A673 (cell line): ENCODE results near the gene PEDS1. TPM values are rescaled to one million over a fixed set of nuclear protein-coding genes. Genes with fewer than 3 reads are reported as not detected.
"Not testable (repeated sequence)": the region's sequence is repeated elsewhere in the genome, so short reads cannot be mapped to it uniquely, and the experiment has no call there.

Experiments used
- Bru-seq: library from RNA; stranded (reverse); fragments of 400-500 nt; gene quantifications from one replicate; lab custom pipeline; 2021; lab: Mats Ljungman, UMichigan
- BruChase-seq, 2 experiments: library from RNA; stranded (reverse); fragments of 400-500 nt; gene quantifications; one replicate each; lab custom pipeline; 2021; lab: Mats Ljungman, UMichigan
- BruUV-seq: library from RNA; stranded (reverse); fragments of 400-500 nt; replicated peaks from 2 replicates; lab custom pipeline; 2021; lab: Mats Ljungman, UMichigan
- CTCF ChIA-PET: fragments of 300-600 bp; sonication (Branson Sonifier 250); formaldehyde crosslinking; loops from one replicate; lab custom pipeline; 2022; ENCODE audit warnings: antibody characterized with exemption; lab: Charles Lee
- POLR2A ChIA-PET: fragments of 300-600 bp; sonication (Branson Sonifier 250); formaldehyde crosslinking; loops from one replicate; lab custom pipeline; 2022; ENCODE audit warnings: antibody characterized with exemption; ENCODE audit not compliant: low non-redundant PET; lab: Charles Lee
- DNase-seq: peaks from one replicate; pipeline ENCODE4 v3.0.0-alpha.2; 2015; ENCODE audit warnings: low spot score
- H3K27ac ChIP-seq: fragments of 200-600 bp; sonication (generic); 2 replicates; pipeline ENCODE4 v1.5.1; 2016; ENCODE audit warnings: mixed run types, low read depth, mild to moderate bottlenecking, mixed read lengths, antibody characterized with exemption, low read length; ENCODE audit not compliant: poor library complexity, severe bottlenecking
- H3K27me3 ChIP-seq: fragments of 200-600 bp; sonication (generic); replicated peaks from 2 replicates; pipeline ENCODE4 v1.6.1; 2017; ENCODE audit warnings: mixed run types, low read depth, mild to moderate bottlenecking, mixed read lengths, antibody characterized with exemption, low read length; ENCODE audit not compliant: insufficient read depth, poor library complexity
- H3K36me3 ChIP-seq: fragments of 200-600 bp; sonication (generic); 2 replicates; pipeline ENCODE4 v1.6.1; 2016; ENCODE audit warnings: mixed run types, mild to moderate bottlenecking, mixed read lengths, antibody characterized with exemption, low read length; ENCODE audit not compliant: insufficient read depth, poor library complexity, severe bottlenecking
- H3K4me1 ChIP-seq: fragments of 200-600 bp; sonication (generic); 2 replicates; pipeline ENCODE4 v1.6.1; 2017; ENCODE audit warnings: mixed run types, mild to moderate bottlenecking, mixed read lengths, antibody characterized with exemption, low read length; ENCODE audit not compliant: insufficient read depth, poor library complexity, severe bottlenecking
- H3K4me3 ChIP-seq: fragments of 200-600 bp; sonication (generic); 2 replicates; pipeline ENCODE4 v1.5.1; 2016; ENCODE audit warnings: low read depth, mixed run types, mild to moderate bottlenecking, mixed read lengths, low read length; ENCODE audit not compliant: poor library complexity, severe bottlenecking
- H3K9me3 ChIP-seq: fragments of 200-600 bp; sonication (generic); 2 replicates; pipeline ENCODE4 v1.6.1; 2016; ENCODE audit warnings: mixed run types, low read depth, mild to moderate bottlenecking, mixed read lengths, antibody characterized with exemption, low read length; ENCODE audit not compliant: poor library complexity, severe bottlenecking
- CTCF ChIP-seq: fragments of 300-800, 200-600 bp; sonication (generic); conservative IDR thresholded peaks from 2 replicates; pipeline ENCODE4 v1.5.1; 2017; ENCODE audit warnings: low read depth, mild to moderate bottlenecking, antibody characterized with exemption, low read length, moderate library complexity, mixed read lengths
- EZH2 ChIP-seq: fragments of 200-600 bp; sonication (generic); IDR thresholded peaks from 2 replicates; pipeline ENCODE4 v1.6.1; 2017; ENCODE audit warnings: borderline replicate concordance, low read depth, mild to moderate bottlenecking, mixed read lengths, antibody characterized with exemption, low read length; ENCODE audit not compliant: poor library complexity, severe bottlenecking
- intact Hi-C: fragments of 100-400 bp; cut with micrococcal nuclease; formaldehyde crosslinking; loops from one replicate; pipeline ENCODE4 v1.10.0; 2022; ENCODE audit not compliant: unreplicated experiment
- long read RNA-seq: library from polyadenylated mRNA; stranded (forward); transcript quantifications from one replicate; pipeline ENCODE4 v2.0.0, GENCODE V29; 2022
- total RNA-seq: library from RNA; stranded (reverse); gene quantifications from 2 replicates; pipeline ENCODE4 v1.2.3, GENCODE V29; 2021

The PEDS1 gene
- total RNA-seq = 22.9 and 25.9 TPM in 2 replicates
- Bru-seq, nascent RNA = percentile 60 among the genes with signal in this experiment
- percentile 82 among the genes with signal in this experiment for BruChase-seq, experiment 1, labeled RNA remaining after a 2-hour chase
- BruChase-seq, experiment 2, labeled RNA remaining after a 6-hour chase = percentile 91 among the genes with signal in this experiment
- long read RNA-seq, full-length matches to known transcripts = 45 of 56 reads
- long read RNA-seq, partial matches to known transcripts = 2 of 56 reads
- long read RNA-seq, other reads (novel, unspliced or antisense) = 9 of 56 reads

- peak; percentile 95 for DNase-seq
- Histone ChIP-seq H3K27ac (peak within 1 kb of the TSS; percentile 91), H3K9me3 (no peaks in the 10 kb centered on the region), H3K4me3 (peak within 1 kb of the TSS; percentile 80), H3K4me1 (peaks cover 18% of the 10 kb centered on the region), H3K36me3 (no peaks in the 10 kb centered on the region), H3K27me3 (no peaks in the 10 kb centered on the region)
- intact Hi-C loops = no loop called here
- BruUV-seq = no TSS peak
- ChIA-PET POLR2A (interaction anchor here (0.5 to 1.0 kb wide), 2 partner anchors 12 to 1077 kb away, joined by 6 to 8 read pairs; no protein-coding TSS in a partner anchor), CTCF (interaction anchor here (0.6 to 1.2 kb wide), 3 partner anchors 16 to 33 kb away, joined by 3 to 5 read pairs (median 3); no protein-coding TSS in a partner anchor)
- TF ChIP-seq CTCF (no peak), EZH2 (no peak)
These were observed at the start of gene PEDS1 for GRCh38 chr20:50153500-50154377. Gene PEDS1 (minus strand): TSS chr20:50153723. CDS start chr20:50153637, 86 bp downstream.

GRCh38 chr20:50202677-50203076 lies 49.2 kb upstream of the PEDS1 start:
- no peak overlapping the region for H3K4me3 ChIP-seq
- TF ChIP-seq CTCF = no peak
- TF ChIP-seq EZH2 = no peak
- H3K27me3 ChIP-seq = no peaks in the 10 kb centered on the region
- no peak overlapping the region for H3K27ac ChIP-seq
- ChIA-PET POLR2A (no interaction called here), CTCF (no interaction called here)
- H3K4me1 ChIP-seq = no peaks in the 10 kb centered on the region
- H3K36me3 ChIP-seq = no peaks in the 10 kb centered on the region
- DNase-seq = no peak
- intact Hi-C loops = no loop called here
- no TSS peak for BruUV-seq
- peaks cover 15% of the 10 kb centered on the region for H3K9me3 ChIP-seq

GRCh38 chr20:50201710-50202109 lies 48.2 kb upstream of the PEDS1 start:
- DNase-seq, CTCF ChIA-PET, H3K27me3 ChIP-seq, H3K4me3 ChIP-seq, H3K36me3 ChIP-seq, BruUV-seq, intact Hi-C loops, H3K27ac ChIP-seq, H3K4me1 ChIP-seq, POLR2A ChIA-PET: not testable (repeated sequence)
- peaks cover 15% of the 10 kb centered on the region for H3K9me3 ChIP-seq
